Astrocyte (in vitro differentiated cells and primary cell): ENCODE results near the gene C11orf71.

Experiments
- CTCF ChIP-seq: IDR thresholded peaks from 2 replicates; pipeline ENCODE4 v1.5.1; 2011; ENCODE audit warnings: low read depth, mild to moderate bottlenecking, inconsistent platforms, low read length, moderate library complexity; ENCODE audit not compliant: insufficient read depth
- EZH2 ChIP-seq: IDR thresholded peaks from 2 replicates; pipeline ENCODE4 v1.6.1; 2012; ENCODE audit warnings: mild to moderate bottlenecking, low read length, inconsistent platforms; ENCODE audit not compliant: insufficient read depth

GRCh38 chr11:114375052-114375451 lies 25.3 kb downstream of the C11orf71 start:
- TF ChIP-seq CTCF (no peak), EZH2 (no peak)
